NCI-H82 treated with DMSO at 0.1 percent for 48 hours (cell line): ENCODE measurements around the gene SDCBP2.

ENCODE experiments used
- DNase-seq: peaks from one replicate; lab custom pipeline; 2025; ENCODE audit not compliant: unreplicated experiment; lab: John Stamatoyannopoulos, UW

The SDCBP2 gene, protein sequence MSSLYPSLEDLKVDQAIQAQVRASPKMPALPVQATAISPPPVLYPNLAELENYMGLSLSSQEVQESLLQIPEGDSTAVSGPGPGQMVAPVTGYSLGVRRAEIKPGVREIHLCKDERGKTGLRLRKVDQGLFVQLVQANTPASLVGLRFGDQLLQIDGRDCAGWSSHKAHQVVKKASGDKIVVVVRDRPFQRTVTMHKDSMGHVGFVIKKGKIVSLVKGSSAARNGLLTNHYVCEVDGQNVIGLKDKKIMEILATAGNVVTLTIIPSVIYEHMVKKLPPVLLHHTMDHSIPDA

DNA sequence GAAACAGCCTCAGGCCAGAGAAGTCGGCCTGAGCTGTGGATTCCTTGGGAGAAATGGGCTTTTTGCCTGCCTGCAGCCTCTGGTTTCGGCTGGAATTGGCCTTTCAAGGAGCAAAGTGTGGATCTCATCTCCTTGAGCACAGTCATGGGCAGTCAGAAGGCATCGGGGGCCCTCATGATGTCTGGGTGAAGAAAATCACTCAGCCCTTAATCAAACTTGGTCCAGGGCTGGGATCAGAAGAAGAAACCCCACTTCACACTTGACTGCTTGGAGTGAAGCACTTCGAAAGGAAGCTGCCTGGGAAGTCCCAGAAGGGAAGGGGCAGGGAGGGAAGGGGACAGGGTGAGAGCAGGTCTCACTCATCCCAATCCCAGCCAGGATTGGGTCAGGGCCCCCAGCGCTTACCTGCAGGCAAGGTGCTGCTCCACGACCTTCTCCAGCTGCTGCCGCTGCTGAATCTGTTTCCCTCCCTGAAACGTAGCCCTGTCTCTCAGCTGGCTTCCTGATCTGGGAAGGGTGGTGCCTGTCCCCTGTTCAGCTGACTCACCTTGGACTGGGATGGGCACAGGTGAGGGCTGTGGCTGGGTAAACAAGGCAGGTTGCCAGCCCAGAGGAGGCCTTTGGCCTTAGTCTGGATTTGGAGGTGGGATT lies at the start of gene SDCBP2:
Gene SDCBP2, minus strand, starts transcription at position 460 of the 651 bp plus-strand sequence. CDS start 8,723 bp downstream, outside the sequence.
- no peak for DNase-seq

DNA sequence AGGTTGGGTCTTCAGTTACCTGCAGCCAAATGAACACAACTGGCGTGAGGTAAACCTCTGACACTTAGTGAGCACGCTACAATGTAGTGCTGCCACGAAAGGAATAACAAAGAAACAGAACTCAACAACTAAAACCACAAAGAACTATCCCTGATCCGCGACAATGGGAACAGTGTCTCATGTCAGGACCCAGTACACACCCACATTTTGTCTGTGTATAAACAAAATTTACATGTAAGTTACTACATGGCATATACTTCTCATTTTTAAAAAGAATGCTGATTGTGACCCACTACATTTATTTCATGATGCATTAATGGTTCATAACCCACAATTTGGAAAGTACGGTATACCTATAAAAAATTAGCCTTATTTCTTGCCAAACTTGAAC lies 49.8 kb upstream of the SDCBP2 start:
- no peak for DNase-seq

DNA sequence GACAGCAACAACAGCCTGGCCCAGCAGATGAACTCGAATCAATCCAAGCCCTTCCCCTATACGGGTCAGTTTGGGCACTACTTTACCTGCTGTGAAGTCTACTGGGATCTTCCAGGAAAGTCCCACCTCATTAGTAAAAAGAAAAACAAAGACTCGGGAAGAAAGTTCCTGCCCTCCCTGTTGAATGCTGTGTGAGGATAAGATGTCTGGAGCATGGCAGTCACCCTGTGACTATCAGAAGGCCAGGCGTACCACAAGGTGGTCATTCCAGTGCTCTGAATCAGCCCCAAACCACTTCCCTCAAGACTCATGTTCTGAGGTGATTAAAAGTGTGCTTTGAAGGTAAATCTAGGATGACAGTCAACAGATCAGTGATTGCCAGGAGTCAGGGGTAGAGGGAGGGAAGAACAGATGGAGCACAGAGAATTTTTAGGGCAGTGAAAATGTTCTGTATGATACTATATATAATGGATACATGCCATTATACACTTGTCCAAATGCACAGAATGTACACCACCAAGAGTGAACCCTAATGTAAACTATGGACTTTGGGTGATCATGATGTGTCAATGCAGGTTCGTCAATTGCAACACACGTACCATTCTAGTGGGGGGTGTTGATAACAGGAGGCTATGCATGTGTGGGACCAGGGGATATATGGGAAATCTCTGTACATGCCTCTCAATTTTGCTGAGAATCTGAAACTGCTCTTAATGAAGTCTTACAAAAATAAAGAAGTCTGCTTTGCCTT lies 49.2 kb upstream of the SDCBP2 start:
- no peak for DNase-seq

DNA sequence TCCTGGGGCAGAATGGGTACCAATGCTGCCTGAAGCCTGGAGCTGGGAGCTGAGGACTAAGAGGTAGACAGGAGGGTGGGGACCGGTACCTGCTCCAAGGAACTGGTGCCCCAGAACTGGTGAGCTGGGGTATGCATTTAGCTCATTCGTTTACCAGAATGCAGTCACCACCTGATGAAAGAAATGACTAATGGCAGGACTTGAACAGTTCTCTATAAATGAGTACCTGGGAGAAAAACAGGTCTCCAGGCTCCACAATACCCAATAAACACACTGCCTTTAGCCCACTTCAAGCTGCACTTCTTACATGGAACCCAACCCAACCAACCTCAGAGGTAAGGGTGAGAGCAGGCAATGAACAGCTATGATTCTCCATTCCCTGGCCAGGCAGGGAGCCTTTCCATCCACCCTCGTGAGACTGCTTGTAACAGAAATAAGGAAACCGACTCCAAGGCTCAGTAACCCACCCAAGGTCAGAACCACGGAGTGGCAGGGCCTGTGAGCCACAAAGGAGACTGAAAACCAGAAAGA lies 48.5 kb upstream of the SDCBP2 start:
- DNase-seq = no peak

DNA sequence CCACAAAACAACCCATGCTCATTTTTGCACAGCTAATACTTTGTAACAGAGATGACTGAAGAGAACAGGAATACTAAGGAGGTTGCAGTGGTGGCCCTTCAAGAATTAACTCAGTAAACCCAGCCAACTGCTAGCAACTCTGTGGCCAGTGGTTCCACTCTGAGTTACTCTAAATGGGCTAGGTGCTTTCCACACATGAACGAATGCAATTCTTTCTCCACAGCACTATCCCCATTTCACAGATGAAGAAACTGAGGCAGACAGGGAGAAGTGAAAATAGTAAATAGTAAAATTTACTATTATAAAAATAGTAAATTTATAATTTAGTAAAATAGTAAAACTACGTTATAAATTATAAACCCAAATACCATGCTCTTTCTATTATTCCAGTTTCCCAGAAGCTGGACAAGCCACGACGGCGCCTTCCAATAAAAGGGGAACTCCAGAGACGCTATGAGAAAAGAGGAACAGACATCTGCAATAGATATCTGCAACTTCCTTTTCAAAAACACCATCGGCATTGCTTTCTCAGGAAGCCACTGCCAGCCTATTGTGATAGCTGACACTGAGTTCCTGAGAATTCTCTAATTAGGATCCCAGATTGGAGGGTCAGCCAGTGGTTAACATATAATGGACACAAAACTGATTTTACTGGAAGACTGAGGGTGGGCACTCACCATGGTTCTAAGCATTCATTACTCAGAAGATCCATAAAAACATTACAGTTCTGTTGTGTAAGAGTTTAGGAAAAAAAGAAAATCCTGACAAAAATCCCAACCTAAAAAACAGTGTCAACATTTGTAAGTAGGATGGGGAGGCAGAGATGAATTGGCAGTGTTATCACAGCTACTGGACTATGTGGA lies 47.7 kb upstream of the SDCBP2 start:
- no peak for DNase-seq

DNA sequence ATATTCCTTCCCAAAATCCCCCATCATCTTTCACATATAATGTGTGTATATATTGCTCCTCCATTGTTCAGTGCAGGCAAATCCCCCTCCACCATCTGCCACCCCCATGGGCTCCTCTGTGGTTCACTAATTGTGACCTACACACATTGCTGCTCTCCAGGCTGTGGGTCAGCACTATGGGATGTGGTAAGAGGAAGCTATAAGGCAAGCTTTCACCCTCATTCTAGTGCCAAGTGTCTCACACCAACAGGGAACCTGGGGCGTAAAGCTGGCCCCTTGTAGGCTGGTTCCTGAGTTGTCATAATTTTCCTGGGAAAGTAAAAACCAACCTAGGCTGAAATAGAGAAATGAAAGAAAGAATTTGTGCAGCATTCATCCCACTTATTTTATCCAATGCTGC lies 47.1 kb upstream of the SDCBP2 start:
- no peak for DNase-seq

DNA sequence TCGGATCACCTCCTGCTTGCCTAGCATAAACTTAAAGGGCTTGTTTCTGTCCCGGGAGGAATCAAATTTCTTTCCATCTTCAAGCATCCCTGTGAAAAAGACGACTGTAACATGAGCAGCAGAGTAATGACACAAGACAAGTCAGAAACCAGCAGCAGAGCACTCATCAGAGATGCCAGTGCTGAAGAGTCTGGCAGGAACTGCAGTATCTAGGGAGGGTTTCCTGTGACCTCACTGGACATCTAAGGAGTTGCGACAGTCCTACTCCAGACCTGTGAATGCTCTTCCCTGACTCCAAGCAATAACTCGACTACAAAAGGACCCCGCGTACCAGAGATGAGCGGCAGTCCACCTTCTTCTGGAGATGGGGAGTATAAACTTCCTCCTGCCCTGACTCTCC lies 46.6 kb upstream of the SDCBP2 start:
- no peak for DNase-seq

DNA sequence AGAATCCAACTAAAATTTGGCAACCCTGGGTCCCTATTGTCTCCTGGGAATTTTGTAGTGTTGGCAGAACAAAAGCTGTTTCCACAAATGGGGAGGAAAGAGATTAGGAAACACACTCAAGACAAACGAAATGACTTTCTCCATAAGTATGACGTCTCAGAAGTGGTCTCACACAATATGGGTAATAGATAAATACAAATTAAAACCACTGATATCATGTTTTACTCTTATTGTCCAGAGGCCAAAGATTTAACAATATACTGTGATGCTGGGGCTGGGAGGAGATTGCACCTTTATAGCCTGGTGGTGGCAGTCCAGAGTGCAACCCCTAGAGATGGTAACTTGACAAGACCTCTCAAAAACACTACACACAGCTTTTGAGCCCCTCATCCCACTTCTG lies 45.3 kb upstream of the SDCBP2 start:
- no peak for DNase-seq

DNA sequence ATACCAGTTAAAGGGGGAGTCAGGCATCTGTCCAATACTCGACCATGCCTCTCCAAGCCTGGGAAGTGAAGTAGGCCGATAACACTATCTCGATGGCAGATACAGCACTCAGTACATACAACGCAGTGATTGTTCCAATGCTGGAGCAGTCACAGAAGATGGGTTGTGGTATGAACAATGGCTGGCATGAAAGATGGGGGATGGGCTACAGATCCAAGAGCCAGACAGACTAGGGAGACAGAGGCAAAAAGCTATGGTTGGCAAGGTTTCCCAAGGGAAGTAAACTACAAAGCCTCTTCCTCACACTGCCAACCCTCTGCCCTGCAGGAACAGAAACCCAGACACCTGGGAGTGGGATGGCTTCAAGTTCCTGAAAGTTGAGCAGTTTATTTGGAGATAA lies 44.7 kb upstream of the SDCBP2 start:
- DNase-seq = no peak

DNA sequence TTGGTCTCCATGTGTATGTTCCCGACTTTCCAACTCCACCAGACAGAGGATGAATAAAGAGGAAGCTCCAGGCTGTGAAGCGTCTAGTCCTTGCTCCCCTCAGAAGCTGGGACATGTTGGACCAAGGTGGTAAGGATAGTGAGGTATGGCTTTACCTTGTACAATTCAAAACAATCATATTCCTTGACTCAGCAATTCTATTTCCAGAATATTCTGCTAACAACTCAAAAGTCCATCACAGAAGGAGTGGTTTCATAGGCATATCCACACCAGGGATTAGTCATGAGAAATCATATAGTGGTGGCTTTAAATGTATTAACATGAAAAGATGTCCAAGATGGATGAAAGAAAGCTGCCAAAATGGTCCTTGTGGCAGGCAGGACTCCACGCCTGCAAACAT lies 44.1 kb upstream of the SDCBP2 start:
- DNase-seq = no peak

DNA sequence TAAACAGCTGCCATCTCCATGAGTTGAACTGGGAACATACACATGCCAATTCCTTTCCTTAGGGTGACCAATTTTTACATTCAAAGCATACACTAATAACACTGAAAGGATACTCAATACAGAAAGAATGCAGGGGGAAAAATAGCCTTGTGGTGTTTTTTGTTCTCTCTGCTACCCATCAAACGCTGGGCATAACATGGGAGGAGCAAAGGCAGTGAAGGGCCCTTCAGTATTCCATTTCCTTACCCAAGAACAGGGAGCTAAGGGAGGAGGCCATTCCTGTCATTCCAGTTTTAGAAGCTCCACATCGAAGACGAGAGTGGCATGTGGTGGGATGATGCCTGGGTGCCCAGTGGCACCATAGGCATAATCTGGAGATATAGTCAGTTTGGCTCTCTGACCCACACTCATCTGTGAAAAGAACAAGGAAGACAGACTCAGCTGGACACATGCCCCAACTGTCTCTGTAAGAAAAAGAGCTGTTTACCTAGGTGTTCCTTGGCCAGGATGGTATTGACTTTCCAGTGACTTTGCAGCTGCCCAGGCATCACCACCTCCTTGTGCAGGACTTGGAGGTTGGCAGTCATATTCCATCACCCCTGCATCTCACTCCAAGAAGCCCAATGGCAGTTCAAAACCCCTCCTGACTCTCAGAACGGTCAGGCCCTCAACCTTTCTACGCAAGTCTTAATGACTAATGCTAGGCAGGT lies 43.0 kb upstream of the SDCBP2 start:
- no peak for DNase-seq

DNA sequence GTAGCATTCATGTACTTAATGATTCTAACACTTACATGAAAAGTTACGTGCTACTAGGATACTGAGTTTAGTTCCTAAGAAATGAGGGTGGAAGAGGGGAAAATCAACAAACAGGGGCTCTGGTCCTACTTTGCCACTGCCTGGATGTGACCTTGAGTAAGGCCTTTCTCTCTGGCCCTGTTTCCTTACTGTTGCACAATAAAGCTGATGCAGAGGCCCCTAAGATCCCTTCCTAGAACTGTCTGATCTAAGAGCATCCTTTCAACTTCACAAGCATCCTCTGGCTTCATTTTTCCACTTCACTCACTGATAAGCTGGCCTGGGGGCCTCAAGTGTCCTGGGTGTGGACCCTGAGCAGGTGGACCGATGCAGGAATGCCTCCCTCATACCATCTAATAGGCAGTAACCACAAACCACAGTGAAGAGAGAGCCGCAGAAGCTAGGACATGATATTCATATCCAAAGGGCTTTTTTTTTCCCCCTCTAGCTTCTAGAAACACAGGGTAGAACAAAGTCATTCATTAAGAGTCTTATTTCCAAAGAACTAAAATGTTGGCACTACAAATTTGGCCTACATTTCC lies 42.4 kb upstream of the SDCBP2 start:
- DNase-seq = no peak

DNA sequence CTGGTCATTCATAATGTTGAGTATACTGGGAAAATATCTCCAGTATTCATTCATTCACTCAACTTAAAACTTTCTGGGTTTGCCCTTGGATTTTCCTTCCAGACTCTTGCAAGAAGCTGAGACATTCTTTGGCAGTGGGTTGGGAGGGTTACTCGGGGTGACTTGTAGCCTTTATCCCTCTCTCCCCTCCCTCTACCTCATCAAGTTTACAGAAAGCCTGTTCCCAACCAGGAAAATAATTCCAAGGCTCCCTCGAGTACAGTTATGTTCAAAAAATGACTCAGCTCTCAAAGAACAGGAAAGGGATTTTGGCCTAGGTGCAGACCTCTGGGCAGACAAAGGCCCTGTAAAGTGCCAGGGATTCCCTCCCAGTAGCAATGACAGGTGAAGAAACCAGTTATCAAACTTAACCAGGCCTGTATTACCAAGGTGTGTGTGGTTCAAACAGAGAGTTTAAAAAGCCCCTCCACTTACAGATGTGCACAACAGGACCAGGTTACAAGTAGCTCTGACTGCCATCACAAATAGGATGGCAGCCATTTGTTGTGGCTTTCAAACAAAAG lies 41.7 kb upstream of the SDCBP2 start:
- DNase-seq = no peak

DNA sequence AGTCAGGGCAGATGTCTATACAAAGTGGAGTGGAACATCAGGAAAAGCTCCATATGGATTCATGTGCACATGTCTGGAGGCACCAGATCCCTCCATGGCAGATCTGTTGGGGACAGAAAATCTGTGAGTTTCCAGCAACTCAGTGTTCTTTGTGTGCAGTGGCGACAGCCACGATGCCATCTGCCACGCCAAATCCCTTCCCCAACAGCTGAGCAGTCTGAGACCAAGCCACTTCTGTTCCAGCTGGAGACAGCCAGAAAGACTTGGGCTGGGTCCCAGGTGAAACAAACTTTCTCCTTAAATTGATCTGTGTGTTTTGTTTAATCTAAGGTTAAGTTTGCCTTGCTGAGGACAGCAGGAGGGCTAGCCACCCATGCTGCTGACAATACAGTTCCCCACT lies 41.0 kb upstream of the SDCBP2 start:
- no peak for DNase-seq

DNA sequence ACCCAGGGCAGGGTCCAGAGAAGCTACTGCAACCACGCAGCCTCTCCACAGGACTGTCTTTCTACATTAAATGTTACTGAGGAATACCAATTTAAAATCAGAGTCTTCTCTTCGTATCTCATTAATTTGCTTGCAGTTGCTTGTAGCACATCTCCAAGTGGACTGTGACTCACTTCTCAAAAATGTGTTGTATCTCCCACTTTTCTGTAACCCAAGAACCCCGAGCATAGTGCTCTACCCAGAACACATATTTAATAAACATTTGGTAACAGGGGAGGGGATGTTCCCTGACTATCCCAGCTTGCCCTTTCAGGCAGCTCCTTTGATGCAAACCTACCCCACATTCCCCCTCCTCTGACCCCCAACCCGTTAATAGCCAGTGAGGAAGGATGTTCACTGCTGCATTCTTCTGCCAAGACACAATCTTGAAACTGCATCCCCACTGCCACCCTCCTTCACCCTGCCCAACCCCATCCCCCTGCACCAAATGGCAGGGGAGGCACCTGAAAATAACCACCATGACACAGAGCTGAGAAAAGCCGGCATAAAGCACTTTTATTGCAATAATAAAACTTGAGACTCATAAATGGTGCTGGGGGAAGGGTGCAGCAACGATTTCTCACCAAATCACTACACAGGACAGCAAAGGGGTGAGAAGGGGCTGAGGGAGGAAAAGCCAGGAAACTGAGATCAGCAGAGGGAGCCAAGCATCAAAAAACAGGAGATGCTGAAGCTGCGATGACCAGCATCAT lies 39.7 kb upstream of the SDCBP2 start:
- DNase-seq = no peak

DNA sequence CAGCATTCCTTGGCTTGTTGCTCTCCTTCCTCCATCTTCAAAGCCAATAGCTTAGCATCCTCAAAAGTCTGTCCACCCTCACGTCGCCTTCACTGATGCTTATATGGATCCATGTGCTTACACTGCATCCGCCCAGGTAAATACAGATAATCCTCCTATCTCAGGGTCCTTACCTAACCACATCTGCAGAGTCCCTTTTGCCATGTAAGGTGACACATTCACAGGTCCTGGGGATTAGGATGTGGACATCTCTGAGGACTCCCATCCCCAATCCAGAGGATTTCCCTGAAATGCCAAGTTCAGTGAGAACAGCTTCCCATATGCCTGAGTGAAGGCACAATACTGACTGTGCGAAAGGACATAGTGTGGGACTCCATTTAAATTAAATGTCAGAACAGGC lies 38.5 kb upstream of the SDCBP2 start:
- no peak for DNase-seq

DNA sequence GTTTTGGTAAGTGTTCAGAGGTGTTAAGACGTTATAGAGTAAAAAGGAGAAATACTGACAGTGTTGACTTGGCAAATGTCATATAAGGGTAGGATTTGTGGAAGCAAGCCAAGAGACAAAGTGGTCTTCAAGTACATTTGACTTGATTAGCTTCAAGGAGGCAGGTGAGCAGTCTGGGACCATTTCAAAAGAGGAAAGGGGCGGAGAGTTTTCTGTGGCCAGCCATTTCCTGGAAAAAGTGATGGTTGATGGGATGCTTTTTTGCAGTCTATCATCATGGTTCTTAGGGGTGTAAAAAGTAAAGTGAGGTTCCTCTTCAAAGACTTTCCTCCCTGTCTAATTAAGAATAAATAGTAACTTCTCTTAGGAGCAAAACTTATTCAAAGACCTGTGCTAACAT lies 35.2 kb upstream of the SDCBP2 start:
- no peak for DNase-seq

DNA sequence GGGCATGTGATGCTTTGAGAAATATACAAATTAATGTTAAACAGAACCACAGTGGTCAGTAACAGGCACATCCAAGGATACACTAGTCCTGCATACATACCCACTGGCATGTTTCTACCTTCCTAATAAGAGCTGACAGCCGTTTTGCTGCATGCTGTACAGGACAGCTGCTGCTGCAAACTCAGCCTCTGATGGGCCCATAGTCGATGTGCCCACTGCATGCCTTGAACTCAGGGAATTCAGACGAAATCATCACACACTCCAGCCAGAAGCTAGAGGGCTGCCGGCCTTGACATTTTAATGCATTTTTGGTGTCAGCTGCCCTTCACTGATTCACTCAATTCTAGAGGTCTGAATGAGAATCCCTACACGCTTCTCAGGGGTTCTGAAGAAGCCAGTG lies 34.6 kb upstream of the SDCBP2 start:
- no peak for DNase-seq

DNA sequence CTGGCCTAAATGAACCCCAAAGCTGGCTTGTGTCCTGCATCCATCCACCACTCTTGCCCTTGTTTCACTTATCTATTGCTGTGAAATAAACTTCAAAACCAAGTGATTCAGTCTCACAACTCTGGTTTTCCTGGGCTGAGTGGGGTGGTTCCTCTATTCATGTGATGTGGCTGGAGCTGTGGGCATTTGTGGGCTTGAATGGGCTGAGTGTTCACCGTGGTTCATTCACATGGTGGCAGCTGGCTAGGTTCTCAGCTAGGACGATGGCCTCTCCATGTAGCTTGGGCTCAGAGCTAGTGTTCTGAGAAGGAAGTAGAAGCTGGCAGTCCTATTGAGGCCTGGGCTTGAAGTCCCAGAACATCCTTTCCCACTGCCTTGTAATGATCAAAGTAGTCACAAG lies 33.5 kb upstream of the SDCBP2 start:
- DNase-seq = no peak
